ENCODE results near the gene SLIT3.

DNA sequence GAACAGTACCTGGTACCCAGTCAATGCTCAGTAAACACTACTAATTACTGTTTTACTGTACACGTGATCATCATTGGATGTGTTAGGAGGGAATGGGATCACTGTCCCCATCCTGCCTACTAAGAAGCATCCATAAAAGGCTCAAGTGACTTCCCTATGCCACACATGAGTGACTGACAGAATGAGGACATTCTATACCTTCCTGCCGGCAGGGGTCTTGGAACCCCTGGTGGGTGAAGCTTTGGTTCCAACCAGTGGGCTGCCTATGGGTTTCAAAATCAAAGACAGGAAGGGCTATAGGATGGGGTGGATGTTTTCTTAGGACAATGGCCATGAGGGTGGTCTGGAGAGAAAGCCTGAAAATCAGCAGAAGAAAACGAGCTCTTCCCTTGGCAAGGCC lies 512.2 kb downstream of the SLIT3 start:
- TF ChIP-seq, protein P1, sequence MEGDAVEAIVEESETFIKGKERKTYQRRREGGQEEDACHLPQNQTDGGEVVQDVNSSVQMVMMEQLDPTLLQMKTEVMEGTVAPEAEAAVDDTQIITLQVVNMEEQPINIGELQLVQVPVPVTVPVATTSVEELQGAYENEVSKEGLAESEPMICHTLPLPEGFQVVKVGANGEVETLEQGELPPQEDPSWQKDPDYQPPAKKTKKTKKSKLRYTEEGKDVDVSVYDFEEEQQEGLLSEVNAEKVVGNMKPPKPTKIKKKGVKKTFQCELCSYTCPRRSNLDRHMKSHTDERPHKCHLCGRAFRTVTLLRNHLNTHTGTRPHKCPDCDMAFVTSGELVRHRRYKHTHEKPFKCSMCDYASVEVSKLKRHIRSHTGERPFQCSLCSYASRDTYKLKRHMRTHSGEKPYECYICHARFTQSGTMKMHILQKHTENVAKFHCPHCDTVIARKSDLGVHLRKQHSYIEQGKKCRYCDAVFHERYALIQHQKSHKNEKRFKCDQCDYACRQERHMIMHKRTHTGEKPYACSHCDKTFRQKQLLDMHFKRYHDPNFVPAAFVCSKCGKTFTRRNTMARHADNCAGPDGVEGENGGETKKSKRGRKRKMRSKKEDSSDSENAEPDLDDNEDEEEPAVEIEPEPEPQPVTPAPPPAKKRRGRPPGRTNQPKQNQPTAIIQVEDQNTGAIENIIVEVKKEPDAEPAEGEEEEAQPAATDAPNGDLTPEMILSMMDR (IDR thresholded peaks at IDR 0.05 in 4 of 5, conservative IDR thresholded peaks at IDR 0.05 in 1 of 5): no peak
- TF ChIP-seq POLR2A (IDR thresholded peaks at IDR 0.05): no peak

All from gastrocnemius medialis (tissue), 4 donors.